Large intestine (tissue), 3 donors: ENCODE data around the gene SAMD1. TPM values are rescaled to one million over a fixed set of nuclear protein-coding genes. Genes with fewer than 3 reads are reported as not detected.
A peak's percentile ranks its signal among the peaks of the same experiment; 100 is the strongest.
"Not testable (repeated sequence)": the region's sequence is repeated elsewhere in the genome, so short reads cannot be mapped to it uniquely, and the experiment has no call there.

Experiments
- DNase-seq, 2 donors: peaks; one replicate each; pipeline versions ENCODE4 v3.0.0 to v3.0.0-alpha.2; 2013
- H3K27ac ChIP-seq: one replicate; pipeline ENCODE4 v1.5.1; 2013; ENCODE audit warnings: low read length
- H3K27me3 ChIP-seq: 2 replicates; pipeline ENCODE4 v1.6.1; 2013; ENCODE audit warnings: low read length; ENCODE audit not compliant: control insufficient read depth, insufficient read depth
- H3K36me3 ChIP-seq: 2 replicates; pipeline ENCODE4 v1.6.1; 2013; ENCODE audit warnings: low read length; ENCODE audit not compliant: control insufficient read depth, insufficient read depth
- H3K4me1 ChIP-seq: one replicate; pipeline ENCODE4 v1.6.1; 2013; ENCODE audit warnings: low read length; ENCODE audit not compliant: control insufficient read depth, insufficient read depth
- H3K4me3 ChIP-seq: one replicate; pipeline ENCODE4 v1.5.1; 2013; ENCODE audit warnings: low read length
- H3K9me3 ChIP-seq: one replicate; pipeline ENCODE4 v1.6.1; 2013; ENCODE audit warnings: mild to moderate bottlenecking, low read depth, low read length, moderate library complexity; ENCODE audit not compliant: control insufficient read depth
- WGBS: methylation state at CpG from one replicate; pipeline ENCODE4 v1.1.5; 2013; ENCODE audit warnings: low lambda C conversion rate; ENCODE audit not compliant: insufficient coverage; 5-methylcytosine and 5-hydroxymethylcytosine counted together
- polyA plus RNA-seq: library from polyadenylated mRNA; unstranded; fragments of 120-200 nt; gene quantifications from one replicate; pipeline ENCODE4 v1.2.1, GENCODE V29; 2013

SAMD1 gene
- polyA plus RNA-seq, 1 donor = 40.1 TPM

DNA sequence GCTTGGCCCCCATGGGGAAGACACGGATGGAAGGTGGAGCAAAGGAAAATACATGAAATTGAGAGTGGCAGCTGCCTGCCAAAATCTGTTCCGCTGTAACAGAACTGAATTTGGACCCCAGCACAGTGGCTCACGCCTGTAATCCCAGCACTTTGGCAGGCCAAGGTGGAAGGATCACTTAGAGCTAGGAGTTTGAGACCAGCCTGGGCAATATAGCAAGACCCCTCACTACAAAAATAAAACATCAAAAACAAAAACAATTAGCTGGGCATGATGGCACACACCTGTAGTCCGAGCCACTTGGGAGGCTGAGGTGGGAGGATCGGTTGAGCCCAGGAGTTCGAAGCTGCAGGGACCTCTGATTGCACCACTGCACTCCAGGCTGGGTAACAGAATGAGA lies 38.1 kb downstream of the SAMD1 start:
- H3K36me3 ChIP-seq = peaks cover 5% of the 10 kb centered on the region
- no peak overlapping the region for H3K27ac ChIP-seq
- H3K9me3 ChIP-seq = peaks cover 5% of the 10 kb centered on the region
- no peaks in the 10 kb centered on the region for H3K4me1 ChIP-seq
- no peak overlapping the region for H3K4me3 ChIP-seq
- no peak for DNase-seq
- WGBS = 73% methylated on average over 2 of the region's 6 CpGs
- H3K27me3 ChIP-seq = peaks cover 2% of the 10 kb centered on the region

DNA sequence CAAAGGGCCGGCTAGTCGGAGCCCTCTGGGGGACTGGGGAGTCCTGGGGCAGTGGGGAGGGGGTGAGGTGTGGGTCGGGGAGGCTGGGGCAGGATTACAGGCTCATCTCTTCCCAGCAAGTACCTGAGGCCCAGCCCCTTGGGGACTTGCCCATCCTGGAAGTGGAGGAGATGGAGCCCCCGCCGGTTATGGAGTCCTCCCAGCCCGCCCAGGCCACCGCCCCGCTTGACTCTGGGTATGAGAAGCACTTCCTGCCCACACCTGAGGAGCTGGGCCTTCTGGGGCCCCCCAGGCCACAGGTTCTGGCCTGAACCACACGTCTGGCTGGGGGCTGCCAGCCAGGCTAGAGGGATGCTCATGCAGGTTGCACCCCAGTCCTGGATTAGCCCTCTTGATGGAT lies 38.6 kb downstream of the SAMD1 start:
- H3K4me3 ChIP-seq = no peak overlapping the region
- H3K9me3 ChIP-seq = peaks cover 5% of the 10 kb centered on the region
- DNase-seq = no peak
- H3K27ac ChIP-seq = no peak overlapping the region
- peaks cover 1% of the 10 kb centered on the region for H3K27me3 ChIP-seq
- peaks cover 5% of the 10 kb centered on the region for H3K36me3 ChIP-seq
- no peaks in the 10 kb centered on the region for H3K4me1 ChIP-seq
- no CpG with 5 or more reads among the region's 9 CpGs for WGBS

DNA sequence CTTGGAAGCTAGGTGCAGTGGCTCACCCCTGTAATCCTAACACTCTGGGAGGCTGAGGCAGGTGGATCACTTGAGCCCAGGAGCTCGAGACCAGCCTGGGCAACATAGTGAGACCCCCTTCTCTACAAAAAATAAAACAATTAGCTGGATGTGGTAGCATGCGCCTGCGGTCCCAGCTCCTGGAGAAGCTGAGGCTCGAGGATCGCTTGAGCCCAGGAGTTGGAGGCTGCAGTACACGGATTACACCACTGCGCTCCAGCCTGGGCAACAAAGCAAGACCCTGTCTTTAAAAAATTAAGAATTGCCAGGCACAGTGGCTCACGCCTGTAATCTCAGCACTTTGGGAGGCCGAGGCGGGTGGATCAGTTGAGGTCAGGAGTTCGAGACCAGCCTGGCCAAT lies 39.6 kb downstream of the SAMD1 start:
- WGBS = no CpG with 5 or more reads among the region's 11 CpGs

DNA sequence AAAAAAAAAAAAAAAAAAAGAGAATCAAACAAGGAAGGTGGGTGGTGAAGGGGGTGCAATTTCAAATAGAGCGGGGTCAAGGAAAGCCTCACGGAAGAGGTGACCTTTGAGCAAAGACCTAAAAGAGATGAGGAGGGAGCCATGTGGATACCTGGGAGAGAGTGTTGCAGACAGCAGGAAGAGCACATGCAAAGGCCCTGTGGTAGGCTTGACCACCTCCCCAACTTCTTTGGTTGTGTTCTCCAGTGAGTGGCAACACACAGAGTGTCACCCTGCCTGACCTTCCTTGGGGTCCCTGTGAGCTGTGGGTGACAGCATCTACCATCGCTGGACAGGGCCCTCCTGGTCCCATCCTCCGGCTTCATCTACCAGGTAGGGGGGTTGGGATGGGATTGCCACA lies 40.0 kb downstream of the SAMD1 start:
- Histone ChIP-seq H3K9me3 (peaks cover 5% of the 10 kb centered on the region), H3K4me3 (no peak overlapping the region), H3K36me3 (peaks cover 5% of the 10 kb centered on the region), H3K4me1 (no peaks in the 10 kb centered on the region), H3K27ac (no peak overlapping the region), H3K27me3 (no peaks in the 10 kb centered on the region)
- no CpG with 5 or more reads among the region's 4 CpGs for WGBS
- no peak for DNase-seq

More for the DNA sequence above, 39.6 kb downstream of the SAMD1 start:
- not testable (repeated sequence) for H3K36me3 ChIP-seq, H3K9me3 ChIP-seq, H3K4me1 ChIP-seq, H3K27ac ChIP-seq, DNase-seq, H3K27me3 ChIP-seq, H3K4me3 ChIP-seq

DNA sequence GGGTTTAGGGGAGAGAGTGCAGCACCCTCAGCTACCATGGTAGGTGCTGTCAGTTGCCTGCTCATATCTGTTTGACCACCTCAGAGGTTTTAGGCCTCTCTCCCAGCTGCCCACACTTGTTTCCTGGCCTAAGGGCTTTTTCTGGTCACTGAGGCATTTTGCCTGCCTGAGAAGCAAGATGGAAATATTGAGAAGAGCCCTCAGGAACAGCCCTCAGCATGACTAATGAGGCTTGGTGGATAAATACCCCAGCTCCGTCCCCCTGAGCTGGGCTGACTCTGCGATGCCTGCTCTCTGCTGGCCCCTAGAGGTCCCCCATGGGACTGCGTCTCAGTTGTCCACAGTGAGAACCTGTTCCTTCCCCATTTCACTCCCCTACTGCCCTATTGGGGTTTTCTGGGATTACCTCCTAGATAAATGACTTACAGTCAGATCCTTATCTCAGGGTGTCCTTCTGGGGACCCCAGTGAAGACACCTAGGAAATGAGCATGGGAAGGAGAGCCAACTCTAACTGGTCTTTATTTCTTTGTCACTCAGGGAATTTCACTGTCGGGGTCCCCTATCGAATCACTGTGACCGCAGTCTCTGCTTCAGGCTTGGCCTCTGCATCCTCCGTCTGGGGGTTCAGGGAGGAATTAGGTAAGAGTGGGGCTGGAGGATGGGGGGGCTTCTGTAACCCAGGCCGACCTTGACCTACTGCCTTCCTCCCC lies 42.0 kb downstream of the SAMD1 start:
- Histone ChIP-seq H3K4me3 (no peak overlapping the region), H3K27ac (no peak overlapping the region), H3K4me1 (no peaks in the 10 kb centered on the region), H3K36me3 (peaks cover 5% of the 10 kb centered on the region), H3K27me3 (no peaks in the 10 kb centered on the region), H3K9me3 (peaks cover 4% of the 10 kb centered on the region)
- WGBS = no CpG with 5 or more reads among the region's 8 CpGs
- DNase-seq = no peak

DNA sequence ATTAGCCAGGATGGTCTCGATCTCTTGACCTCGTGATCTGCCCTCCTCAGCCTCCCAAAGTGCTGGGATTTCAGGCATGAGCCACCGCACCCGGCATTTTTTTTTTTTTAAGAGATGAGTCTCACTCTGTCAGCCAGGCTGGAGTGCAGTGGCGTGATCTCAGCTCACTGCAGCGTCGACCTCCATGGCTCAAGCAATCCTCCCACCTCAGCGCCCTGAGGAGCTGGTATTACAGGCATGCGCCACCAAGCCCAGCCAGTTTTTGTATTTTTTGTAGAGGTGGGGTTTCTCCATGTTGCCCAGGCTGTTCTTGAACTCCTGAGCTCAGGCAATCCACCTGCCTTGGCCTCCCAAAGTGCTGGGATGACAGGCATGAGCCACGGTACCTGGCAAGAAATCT lies 42.7 kb downstream of the SAMD1 start:
- not testable (repeated sequence) for H3K27ac ChIP-seq, H3K4me1 ChIP-seq, DNase-seq, H3K4me3 ChIP-seq, H3K27me3 ChIP-seq, H3K9me3 ChIP-seq, H3K36me3 ChIP-seq
- WGBS = no CpG with 5 or more reads among the region's 10 CpGs

DNA sequence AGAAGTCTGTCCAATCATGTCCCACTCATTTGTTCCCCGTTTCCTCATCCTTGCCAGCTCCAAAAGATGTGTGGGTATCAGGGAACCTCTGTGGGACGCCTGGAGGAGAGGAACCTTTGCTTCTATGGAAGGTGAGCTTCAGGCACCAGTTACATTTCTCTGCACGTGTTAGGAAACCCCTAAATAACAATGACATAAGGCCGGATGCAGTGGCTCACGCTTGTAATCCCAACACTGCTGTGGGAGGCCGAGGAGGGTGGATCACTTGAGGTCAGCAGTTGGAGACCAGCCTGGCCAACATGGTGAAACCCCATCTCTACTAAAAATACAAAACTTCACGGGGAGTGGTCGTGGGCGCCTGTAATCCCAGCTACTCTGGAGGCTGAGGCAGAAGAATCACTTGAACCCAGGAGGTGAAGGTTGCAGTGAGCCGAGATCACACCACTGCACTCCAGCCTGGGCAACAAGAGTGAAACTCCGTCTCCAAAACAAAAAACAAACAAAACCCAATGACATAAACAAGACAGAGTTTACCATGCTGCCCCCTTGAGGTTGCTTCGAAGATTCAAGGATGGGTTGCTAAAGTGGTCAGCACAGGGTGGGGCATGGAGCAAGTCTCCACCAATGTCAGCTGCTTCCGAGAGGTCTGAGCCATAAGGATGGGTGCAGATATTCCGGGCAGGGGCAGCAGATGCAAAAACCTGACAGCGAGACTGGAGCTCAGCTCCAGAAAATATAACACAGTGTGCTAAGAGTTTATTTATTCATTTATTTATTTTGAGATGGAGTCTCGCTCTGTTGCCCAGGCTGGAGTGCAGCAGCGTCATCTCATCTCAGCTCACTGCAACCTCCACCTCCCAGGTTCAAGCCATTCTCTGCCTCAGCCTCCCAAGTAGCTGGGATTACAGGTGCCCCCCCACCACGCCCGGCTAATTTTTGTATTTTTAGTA lies 47.6 kb downstream of the SAMD1 start:
- not testable (repeated sequence) for H3K4me3 ChIP-seq, H3K9me3 ChIP-seq, H3K36me3 ChIP-seq, H3K4me1 ChIP-seq, H3K27me3 ChIP-seq, H3K27ac ChIP-seq
- DNase-seq = peak in 1 of 2 donors; percentile 52
- WGBS = no CpG with 5 or more reads among the region's 19 CpGs

DNA sequence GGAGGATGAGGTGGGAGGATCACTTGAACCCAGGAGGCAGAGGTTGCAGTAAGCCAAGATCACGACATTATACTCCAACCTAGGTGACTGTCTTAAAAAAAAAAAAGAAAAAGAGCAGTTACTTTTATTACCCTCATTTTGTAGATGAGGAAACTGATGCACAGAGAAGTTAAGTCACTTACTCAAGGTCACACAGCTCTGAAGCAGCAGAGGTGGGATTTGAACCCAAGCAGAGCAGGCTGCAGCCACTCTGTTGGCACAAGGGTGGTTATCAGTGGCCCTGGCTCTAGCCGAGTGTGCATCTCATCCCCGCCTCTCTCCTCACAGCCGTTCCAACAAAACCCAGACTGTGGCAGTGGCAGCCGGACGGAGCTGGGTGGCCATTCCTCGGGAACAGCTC lies 51.4 kb downstream of the SAMD1 start:
- WGBS = no CpG with 5 or more reads among the region's 7 CpGs
- H3K4me3 ChIP-seq = no peak overlapping the region

More for the DNA sequence above, 51.4 kb downstream of the SAMD1 start:
- no peaks in the 10 kb centered on the region for H3K36me3 ChIP-seq
- H3K9me3 ChIP-seq = no peaks in the 10 kb centered on the region
- H3K27me3 ChIP-seq = no peaks in the 10 kb centered on the region
- no peaks in the 10 kb centered on the region for H3K4me1 ChIP-seq
- DNase-seq = no peak
- no peak overlapping the region for H3K27ac ChIP-seq

Other genes starting within 250 kb of the SAMD1 start
- 2.3 TPM for gene NANOS3, start 213.6 kb downstream of the SAMD1 start, polyA plus RNA-seq
- gene BRME1, start 184.6 kb downstream of the SAMD1 start, polyA plus RNA-seq = 4.7 TPM
- gene CC2D1A, start 184.6 kb downstream of the SAMD1 start, polyA plus RNA-seq = 42.2 TPM
- 1.6 TPM for gene PODNL1, start 152.3 kb downstream of the SAMD1 start, polyA plus RNA-seq
- 26.8 TPM for gene DCAF15, start 138.2 kb downstream of the SAMD1 start, polyA plus RNA-seq
- 17.1 TPM for gene RFX1, start 84.4 kb downstream of the SAMD1 start, polyA plus RNA-seq
- gene RLN3, start 62.6 kb downstream of the SAMD1 start, polyA plus RNA-seq = 0.31 TPM
- gene IL27RA, start 59.0 kb downstream of the SAMD1 start, polyA plus RNA-seq = 6.4 TPM
- 2.3 TPM for gene PALM3, start 28.7 kb downstream of the SAMD1 start, polyA plus RNA-seq
- gene MISP3, start 18.0 kb downstream of the SAMD1 start, polyA plus RNA-seq = 12.3 TPM
- gene C19orf67, start 5.0 kb downstream of the SAMD1 start, polyA plus RNA-seq = 0.10 TPM
- gene PRKACA, start 27.0 kb upstream of the SAMD1 start, polyA plus RNA-seq = 66.7 TPM
- 13.1 TPM for gene ASF1B, start 45.8 kb upstream of the SAMD1 start, polyA plus RNA-seq
- gene ADGRL1, start 115.4 kb upstream of the SAMD1 start, polyA plus RNA-seq = 25.6 TPM